Osteoblast (primary cell): ENCODE measurements around the gene DNAJB9. TPM values are rescaled to one million over a fixed set of nuclear protein-coding genes. Genes with fewer than 3 reads are reported as not detected.

Experiments used
- DNase-seq: peaks from one replicate; pipeline ENCODE4 v3.0.0; 2011; ENCODE audit warnings: low spot score, mixed read lengths; ENCODE audit not compliant: insufficient read length; ENCODE audit errors: missing footprints
- H2AFZ ChIP-seq: 2 replicates; pipeline ENCODE4 v1.6.0; 2011; ENCODE audit warnings: mild to moderate bottlenecking, low read length
- H3K27ac ChIP-seq: 2 replicates; pipeline ENCODE4 v1.5.1; 2011; ENCODE audit warnings: mild to moderate bottlenecking, low read depth, low read length, moderate library complexity
- H3K27me3 ChIP-seq: 2 replicates; pipeline ENCODE4 v1.6.0; 2012; ENCODE audit warnings: mild to moderate bottlenecking, control low read depth, inconsistent platforms, low read length, moderate library complexity; ENCODE audit not compliant: insufficient read depth
- H3K36me3 ChIP-seq: 2 replicates; pipeline ENCODE4 v1.5.1; 2011; ENCODE audit warnings: mild to moderate bottlenecking, low read length, control low read depth, moderate library complexity; ENCODE audit not compliant: insufficient read depth
- H3K4me1 ChIP-seq: 2 replicates; pipeline ENCODE4 v1.5.1; 2011; ENCODE audit warnings: mild to moderate bottlenecking, low read length, control low read depth, moderate library complexity; ENCODE audit not compliant: insufficient read depth
- H3K4me2 ChIP-seq: 2 replicates; pipeline ENCODE4 v1.6.0; 2011; ENCODE audit warnings: mild to moderate bottlenecking, low read length; ENCODE audit not compliant: insufficient read depth
- H3K4me3 ChIP-seq: fragments of 200-600 bp; sonication (generic); 3 replicates; pipeline ENCODE4 v1.5.1; 2012; ENCODE audit warnings: mild to moderate bottlenecking, low read length, inconsistent platforms; ENCODE audit not compliant: insufficient read depth
- H3K79me2 ChIP-seq: 2 replicates; pipeline ENCODE4 v1.6.0; 2012; ENCODE audit warnings: mild to moderate bottlenecking, low read length, control low read depth, inconsistent platforms; ENCODE audit not compliant: insufficient read depth
- H3K9me3 ChIP-seq: 2 replicates; pipeline ENCODE4 v1.5.1; 2011; ENCODE audit warnings: low read depth, low read length, control low read depth
- H4K20me1 ChIP-seq: 2 replicates; pipeline ENCODE4 v1.6.0; 2012; ENCODE audit warnings: mild to moderate bottlenecking, low read length, control low read depth; ENCODE audit not compliant: insufficient read depth
- total RNA-seq: library from RNA; depleted of rRNA; stranded (reverse); fragments of >200 nt; gene quantifications from 2 replicates; pipeline ENCODE4 v1.2.3, GENCODE V29; 2012
- TF ChIP-seq, protein P1 (sequence below): IDR thresholded peaks from 2 replicates; pipeline ENCODE4 v1.5.1; 2011; ENCODE audit warnings: mild to moderate bottlenecking, low read depth, low read length, moderate library complexity; ENCODE audit errors: extremely low read depth

The DNAJB9 gene
- 24.6 and 34.2 TPM in 2 replicates for total RNA-seq

DNA sequence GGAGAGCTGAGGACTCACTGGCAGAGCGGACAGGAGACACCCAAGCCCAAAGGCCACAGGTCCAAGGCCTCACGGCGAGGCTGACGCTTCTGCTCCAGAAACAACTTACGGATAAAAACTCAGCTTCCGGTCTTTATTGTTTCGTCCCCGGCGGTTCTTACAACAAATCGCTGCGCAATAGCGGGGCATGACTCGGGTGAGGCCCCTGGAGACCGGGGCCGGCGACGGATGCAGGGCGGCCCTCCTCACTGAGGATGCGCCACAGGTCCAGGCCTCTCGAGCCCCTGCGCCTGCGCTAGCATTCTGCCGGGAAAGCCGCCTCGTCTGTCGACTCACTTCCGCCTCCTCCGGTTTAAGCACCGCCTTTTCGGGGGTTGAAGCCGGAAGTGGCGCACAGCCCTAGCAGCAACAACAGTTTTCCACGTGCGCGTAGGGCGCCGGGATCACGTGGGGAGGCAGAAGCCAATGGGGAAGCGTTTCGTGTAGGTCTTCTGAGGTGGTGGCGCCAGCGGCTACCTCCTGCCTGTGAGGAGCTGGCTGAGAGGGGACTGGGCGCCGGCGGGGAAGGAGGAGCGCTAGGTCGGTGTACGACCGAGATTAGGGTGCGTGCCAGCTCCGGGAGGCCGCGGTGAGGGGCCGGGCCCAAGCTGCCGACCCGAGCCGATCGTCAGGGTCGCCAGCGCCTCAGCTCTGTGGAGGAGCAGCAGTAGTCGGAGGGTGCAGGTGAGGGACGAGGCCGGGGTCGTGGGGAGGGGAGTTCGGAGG lies at the start of gene DNAJB9, which contains the start of gene THAP5:
DNAJB9 (plus strand) TSS at position 494 of the 765 bp plus-strand sequence. CDS start 1,853 bp downstream, outside the sequence.
THAP5 (minus strand) TSS at position 326 of the 765 bp plus-strand sequence; CDS start at position 189, 137 bp downstream.
- Histone ChIP-seq H3K4me3 (peak within 1 kb of the TSS; percentile 91), H2AFZ (peak within 1 kb of the TSS; percentile 98), H3K27ac (peak within 1 kb of the TSS; percentile 98), H4K20me1 (no peaks in the 10 kb centered on the region), H3K4me1 (peaks cover 25% of the 10 kb centered on the region), H3K4me2 (peak within 1 kb of the TSS; percentile 97), H3K27me3 (no peaks in the 10 kb centered on the region), H3K9me3 (no peaks in the 10 kb centered on the region), H3K79me2 (peaks cover 51% of the 10 kb centered on the region), H3K36me3 (no peaks in the 10 kb centered on the region)
- DNase-seq: peak; percentile 97
- TF ChIP-seq, protein P1, sequence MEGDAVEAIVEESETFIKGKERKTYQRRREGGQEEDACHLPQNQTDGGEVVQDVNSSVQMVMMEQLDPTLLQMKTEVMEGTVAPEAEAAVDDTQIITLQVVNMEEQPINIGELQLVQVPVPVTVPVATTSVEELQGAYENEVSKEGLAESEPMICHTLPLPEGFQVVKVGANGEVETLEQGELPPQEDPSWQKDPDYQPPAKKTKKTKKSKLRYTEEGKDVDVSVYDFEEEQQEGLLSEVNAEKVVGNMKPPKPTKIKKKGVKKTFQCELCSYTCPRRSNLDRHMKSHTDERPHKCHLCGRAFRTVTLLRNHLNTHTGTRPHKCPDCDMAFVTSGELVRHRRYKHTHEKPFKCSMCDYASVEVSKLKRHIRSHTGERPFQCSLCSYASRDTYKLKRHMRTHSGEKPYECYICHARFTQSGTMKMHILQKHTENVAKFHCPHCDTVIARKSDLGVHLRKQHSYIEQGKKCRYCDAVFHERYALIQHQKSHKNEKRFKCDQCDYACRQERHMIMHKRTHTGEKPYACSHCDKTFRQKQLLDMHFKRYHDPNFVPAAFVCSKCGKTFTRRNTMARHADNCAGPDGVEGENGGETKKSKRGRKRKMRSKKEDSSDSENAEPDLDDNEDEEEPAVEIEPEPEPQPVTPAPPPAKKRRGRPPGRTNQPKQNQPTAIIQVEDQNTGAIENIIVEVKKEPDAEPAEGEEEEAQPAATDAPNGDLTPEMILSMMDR: no peak

DNA sequence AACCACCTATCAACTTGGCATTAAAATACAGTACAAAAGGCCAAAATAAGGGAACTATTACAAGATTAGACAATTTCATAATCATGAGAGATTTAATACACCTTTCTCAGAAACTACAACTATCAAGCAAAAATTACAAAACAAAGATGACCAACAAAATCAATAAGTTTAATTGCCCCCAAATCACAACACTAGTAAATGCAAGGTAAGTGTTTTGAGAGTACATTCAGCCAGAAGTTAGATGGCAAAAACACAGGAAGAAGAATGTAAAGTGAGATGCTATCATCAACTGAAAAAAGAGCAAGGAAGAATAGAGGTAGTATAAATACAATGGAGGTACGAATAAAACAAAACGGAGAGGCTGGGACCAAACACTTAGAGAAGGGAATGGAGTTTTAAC lies 46.9 kb upstream of the DNAJB9 start:
- H3K36me3 ChIP-seq: peaks cover 5% of the 10 kb centered on the region
- no peak for DNase-seq
- H3K4me2 ChIP-seq: no peak overlapping the region
- no peaks in the 10 kb centered on the region for H3K9me3 ChIP-seq
- TF ChIP-seq, protein P1: no peak
- H3K4me3 ChIP-seq: no peak overlapping the region
- peaks cover 13% of the 10 kb centered on the region for H3K4me1 ChIP-seq
- peaks cover 64% of the 10 kb centered on the region for H3K79me2 ChIP-seq
- H3K27ac ChIP-seq: no peak overlapping the region
- no peak overlapping the region for H2AFZ ChIP-seq
- H3K27me3 ChIP-seq: no peaks in the 10 kb centered on the region
- H4K20me1 ChIP-seq: peaks cover 3% of the 10 kb centered on the region

DNA sequence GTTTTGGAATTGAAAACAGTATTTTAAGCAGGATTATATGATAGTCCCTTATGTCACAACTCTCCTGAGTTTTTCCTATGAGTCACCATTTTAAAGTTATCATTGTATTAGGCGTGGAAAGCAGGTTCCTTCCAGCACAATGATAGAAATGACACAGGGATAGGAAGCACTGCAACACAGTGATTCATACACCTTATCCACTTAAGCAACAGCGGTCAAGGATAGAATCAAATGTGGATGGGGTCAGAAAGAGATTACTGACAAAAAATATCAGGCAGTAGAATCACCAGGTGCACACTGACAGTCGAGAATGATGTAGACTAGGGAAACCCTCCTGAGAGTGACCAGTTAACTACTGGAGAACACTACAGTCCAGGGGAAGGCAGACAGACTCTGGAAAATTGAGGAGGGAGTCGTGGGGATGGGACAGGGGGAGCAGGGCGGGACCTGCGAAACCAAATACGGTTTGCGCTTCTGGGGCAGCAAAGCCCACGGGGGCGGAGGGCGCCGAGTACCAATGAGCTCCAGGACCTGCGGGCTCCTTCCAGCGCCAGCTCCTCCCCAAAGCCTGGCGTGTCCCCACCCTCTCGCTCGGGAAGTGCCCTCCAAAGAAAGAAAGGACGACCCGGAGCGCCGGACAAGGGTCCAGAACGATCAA lies 44.2 kb upstream of the DNAJB9 start:
- Histone ChIP-seq H4K20me1 (peaks cover 3% of the 10 kb centered on the region), H3K4me1 (peaks cover 13% of the 10 kb centered on the region), H3K4me3 (peak overlapping the region; percentile 86), H3K36me3 (no peaks in the 10 kb centered on the region), H3K79me2 (peaks cover 41% of the 10 kb centered on the region), H3K27me3 (no peaks in the 10 kb centered on the region), H2AFZ (peak overlapping the region; percentile 95), H3K4me2 (peak overlapping the region; percentile 93), H3K27ac (peak overlapping the region; percentile 99), H3K9me3 (no peaks in the 10 kb centered on the region)
- TF ChIP-seq, protein P1: no peak
- peak; percentile 84 for DNase-seq
